Measurements from ENCODE around the gene CCHCR1.

- TF ChIP-seq CTCF (IDR thresholded peaks at IDR 0.05) (no peak), MAX (IDR thresholded peaks at IDR 0.05) (no peak), PBX3 (IDR thresholded peaks at IDR 0.05) (no peak), ATOH8 (CRISPR knock-in tag; IDR thresholded peaks at IDR 0.05; ENCODE audit: low read depth) (no peak), REST (IDR thresholded peaks at IDR 0.05) (no peak), CBX2 (IDR thresholded peaks at IDR 0.05; ENCODE audit: borderline replicate concordance, low read depth) (no peak), HOXA7 (CRISPR knock-in tag; IDR thresholded peaks at IDR 0.05) (no peak), CBX8 (IDR thresholded peaks at IDR 0.05) (no peak), KDM1A (IDR thresholded peaks at IDR 0.05; ENCODE audit: low read depth) (no peak)
Measured at GRCh38 chr6:31115941-31116560, 41.6 kb downstream of the CCHCR1 start.
